Measurements from ENCODE around the gene ICOSLG.
"Not testable (repeated sequence)": the region's sequence is repeated elsewhere in the genome, so short reads cannot be mapped to it uniquely, and the experiment has no call there.

DNA sequence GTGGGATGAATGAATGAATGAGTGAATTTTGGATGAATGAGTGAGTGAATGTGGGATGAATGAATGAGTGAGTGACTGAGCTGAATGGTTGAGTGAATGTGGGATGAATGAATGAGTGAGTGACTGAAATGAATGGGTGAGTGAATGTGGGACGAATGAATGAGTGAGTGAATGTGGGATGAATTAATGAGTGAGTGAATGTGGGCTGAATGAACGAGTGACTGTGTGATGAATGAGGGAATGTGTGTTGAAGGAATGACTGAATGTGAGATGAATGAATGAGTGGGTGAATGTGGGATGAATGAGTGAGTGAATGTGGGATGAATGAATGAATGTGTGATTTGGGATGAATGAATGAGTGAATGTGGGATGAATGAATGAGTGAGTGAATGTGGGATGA is 28.8 kb downstream of the ICOSLG start:
- TF ChIP-seq, protein P1, sequence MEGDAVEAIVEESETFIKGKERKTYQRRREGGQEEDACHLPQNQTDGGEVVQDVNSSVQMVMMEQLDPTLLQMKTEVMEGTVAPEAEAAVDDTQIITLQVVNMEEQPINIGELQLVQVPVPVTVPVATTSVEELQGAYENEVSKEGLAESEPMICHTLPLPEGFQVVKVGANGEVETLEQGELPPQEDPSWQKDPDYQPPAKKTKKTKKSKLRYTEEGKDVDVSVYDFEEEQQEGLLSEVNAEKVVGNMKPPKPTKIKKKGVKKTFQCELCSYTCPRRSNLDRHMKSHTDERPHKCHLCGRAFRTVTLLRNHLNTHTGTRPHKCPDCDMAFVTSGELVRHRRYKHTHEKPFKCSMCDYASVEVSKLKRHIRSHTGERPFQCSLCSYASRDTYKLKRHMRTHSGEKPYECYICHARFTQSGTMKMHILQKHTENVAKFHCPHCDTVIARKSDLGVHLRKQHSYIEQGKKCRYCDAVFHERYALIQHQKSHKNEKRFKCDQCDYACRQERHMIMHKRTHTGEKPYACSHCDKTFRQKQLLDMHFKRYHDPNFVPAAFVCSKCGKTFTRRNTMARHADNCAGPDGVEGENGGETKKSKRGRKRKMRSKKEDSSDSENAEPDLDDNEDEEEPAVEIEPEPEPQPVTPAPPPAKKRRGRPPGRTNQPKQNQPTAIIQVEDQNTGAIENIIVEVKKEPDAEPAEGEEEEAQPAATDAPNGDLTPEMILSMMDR (IDR thresholded peaks at IDR 0.05): not testable (repeated sequence)
- not testable (repeated sequence) for TF ChIP-seq POLR2A (IDR thresholded peaks at IDR 0.05)
